Measurements from ENCODE around the gene HHEX.

Gene HHEX

DNA sequence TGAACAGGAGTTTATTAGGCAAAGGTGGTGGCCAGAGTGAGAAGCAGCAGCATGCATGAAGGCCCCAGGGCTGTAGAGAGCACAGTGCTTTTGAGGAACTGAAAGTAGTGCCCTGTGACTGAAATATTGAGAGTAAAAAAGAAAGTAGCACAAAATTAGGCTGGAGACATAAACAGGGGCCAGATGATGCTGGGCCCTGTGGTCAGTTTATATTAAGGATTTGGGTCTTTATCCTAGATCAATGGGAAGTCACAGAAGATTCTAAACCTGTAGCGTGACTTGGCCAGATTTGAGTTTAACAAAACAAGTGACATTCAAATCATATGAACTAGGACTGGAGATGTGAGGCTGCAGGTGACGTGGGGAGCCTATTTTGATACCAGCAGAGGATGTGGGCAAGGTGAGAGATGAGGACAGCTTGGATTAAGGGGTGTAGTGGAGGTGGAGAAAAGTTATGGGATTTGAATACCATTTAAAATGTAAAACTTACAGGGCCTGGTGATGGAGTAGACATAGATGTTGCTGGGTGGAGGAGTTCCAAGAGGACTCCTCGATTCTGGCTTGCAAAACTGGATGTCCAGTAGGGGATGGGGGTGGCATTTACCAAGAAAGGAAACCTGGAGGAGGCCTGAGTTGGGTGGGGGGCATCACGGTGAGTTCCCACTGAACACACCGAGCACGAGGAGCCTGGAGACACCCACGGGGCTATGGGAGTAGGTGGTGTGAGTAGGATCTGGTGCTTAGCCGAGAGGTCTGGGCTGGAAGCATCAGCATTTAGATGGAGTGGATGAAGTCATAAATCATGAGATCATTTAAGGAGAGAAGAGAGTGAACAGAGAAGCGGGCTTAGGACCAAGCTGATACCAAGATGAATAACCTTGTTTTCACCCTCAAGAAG lies 52.8 kb downstream of the HHEX start:
- no peaks in the 10 kb centered on the region for H3K36me3 ChIP-seq (replicated peaks; ENCODE audit: low read depth, low read length)
- H3K9me3 ChIP-seq (ENCODE audit: insufficient read depth, low read length) = no peaks in the 10 kb centered on the region
- peaks cover 49% of the 10 kb centered on the region for H3K4me1 ChIP-seq (ENCODE audit: low read length)
- no peaks in the 10 kb centered on the region for H4K20me1 ChIP-seq (ENCODE audit: insufficient read depth, low read length)
- peak overlapping the region; percentile 93 for H3K4me2 ChIP-seq (ENCODE audit: low read length)
- H3K4me3 ChIP-seq (ENCODE audit: low read length) = peak overlapping the region; percentile 68
- no peaks in the 10 kb centered on the region for H3K79me2 ChIP-seq (ENCODE audit: low read length)
- peak overlapping the region; percentile 99 for H3K27ac ChIP-seq (ENCODE audit: low read length)
- H3K27me3 ChIP-seq (ENCODE audit: low read depth, low read length) = no peaks in the 10 kb centered on the region
- no peak overlapping the region; the same call in 1 of the 2 replicates for H2AFZ ChIP-seq (ENCODE audit: low read depth, low read length)
- H3K9ac ChIP-seq (ENCODE audit: low read length) = peak overlapping the region; percentile 91
- no peak for TF ChIP-seq EZH2phosphoT487 (IDR thresholded peaks at IDR 0.05; ENCODE audit: low read depth)
- TF ChIP-seq, protein P1, sequence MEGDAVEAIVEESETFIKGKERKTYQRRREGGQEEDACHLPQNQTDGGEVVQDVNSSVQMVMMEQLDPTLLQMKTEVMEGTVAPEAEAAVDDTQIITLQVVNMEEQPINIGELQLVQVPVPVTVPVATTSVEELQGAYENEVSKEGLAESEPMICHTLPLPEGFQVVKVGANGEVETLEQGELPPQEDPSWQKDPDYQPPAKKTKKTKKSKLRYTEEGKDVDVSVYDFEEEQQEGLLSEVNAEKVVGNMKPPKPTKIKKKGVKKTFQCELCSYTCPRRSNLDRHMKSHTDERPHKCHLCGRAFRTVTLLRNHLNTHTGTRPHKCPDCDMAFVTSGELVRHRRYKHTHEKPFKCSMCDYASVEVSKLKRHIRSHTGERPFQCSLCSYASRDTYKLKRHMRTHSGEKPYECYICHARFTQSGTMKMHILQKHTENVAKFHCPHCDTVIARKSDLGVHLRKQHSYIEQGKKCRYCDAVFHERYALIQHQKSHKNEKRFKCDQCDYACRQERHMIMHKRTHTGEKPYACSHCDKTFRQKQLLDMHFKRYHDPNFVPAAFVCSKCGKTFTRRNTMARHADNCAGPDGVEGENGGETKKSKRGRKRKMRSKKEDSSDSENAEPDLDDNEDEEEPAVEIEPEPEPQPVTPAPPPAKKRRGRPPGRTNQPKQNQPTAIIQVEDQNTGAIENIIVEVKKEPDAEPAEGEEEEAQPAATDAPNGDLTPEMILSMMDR (IDR thresholded peaks at IDR 0.05; ENCODE audit: low read depth, low read length) = no peak

Measured in OCI-LY3 (cell line).